ENCODE results near the gene PET100.

The PET100 gene

GRCh38 chr19:7618771-7619510 lies 10.7 kb upstream of the PET100 start:
- Histone ChIP-seq H3K4me1 (no peaks in the 10 kb centered on the region), H3K36me3 (replicated peaks) (peaks cover 41% of the 10 kb centered on the region), H3K9me3 (no peaks in the 10 kb centered on the region), H3K4me3 (no peak overlapping the region), H3K27me3 (ENCODE audit: low read depth) (no peaks in the 10 kb centered on the region)
- in situ Hi-C loops (cut with MboI; ENCODE audit: low sequenced_read_pairs) = no loop called here
- no peak for DNase-seq (ENCODE audit: low spot score in 2 of 2)

DNA sequence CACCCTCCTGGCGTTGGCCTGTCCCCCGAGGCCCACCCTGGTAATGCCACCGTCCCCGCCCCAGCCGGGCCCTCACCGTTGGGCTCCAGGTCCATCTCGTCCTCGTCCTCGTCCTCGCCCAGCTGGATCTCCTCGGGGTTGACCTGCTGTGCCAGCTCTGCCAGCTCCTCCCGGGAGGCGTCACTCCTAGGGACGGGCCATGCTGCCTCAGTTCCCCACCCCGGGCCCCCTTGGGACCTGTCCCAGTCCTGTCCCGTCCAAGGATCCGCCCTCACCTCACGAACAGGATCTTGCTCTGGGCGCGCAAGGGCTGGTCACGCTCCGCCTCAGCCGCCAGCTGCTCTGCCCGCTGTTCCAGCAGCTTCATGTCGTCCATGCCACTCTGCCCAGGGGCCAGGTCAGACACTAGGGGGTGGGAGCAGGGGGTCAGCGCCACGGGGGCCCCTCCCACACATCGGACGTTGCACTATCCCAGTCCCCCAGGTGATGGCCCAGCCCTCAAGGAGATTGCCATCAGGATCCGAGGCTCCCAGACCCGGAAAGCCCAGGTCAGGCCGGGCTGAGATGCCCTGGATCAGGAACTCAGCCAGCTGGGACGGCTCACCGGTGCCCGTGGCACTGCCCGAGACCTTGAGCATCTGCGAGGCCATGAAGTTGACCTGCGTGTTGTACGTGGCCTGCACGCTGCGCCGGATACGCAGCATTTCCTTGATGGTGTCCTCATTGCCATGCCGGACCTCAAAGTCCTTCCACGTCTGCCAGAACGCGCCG lies 9.7 kb upstream of the PET100 start:
- Histone ChIP-seq H3K27me3 (ENCODE audit: low read depth) (no peaks in the 10 kb centered on the region), H3K9me3 (no peaks in the 10 kb centered on the region), H3K4me1 (no peaks in the 10 kb centered on the region), H3K36me3 (replicated peaks) (peaks cover 41% of the 10 kb centered on the region), H3K4me3 (no peak overlapping the region)
- no peak for DNase-seq (ENCODE audit: low spot score in 2 of 2)
- in situ Hi-C loops (cut with MboI; ENCODE audit: low sequenced_read_pairs) = no loop called here

DNA sequence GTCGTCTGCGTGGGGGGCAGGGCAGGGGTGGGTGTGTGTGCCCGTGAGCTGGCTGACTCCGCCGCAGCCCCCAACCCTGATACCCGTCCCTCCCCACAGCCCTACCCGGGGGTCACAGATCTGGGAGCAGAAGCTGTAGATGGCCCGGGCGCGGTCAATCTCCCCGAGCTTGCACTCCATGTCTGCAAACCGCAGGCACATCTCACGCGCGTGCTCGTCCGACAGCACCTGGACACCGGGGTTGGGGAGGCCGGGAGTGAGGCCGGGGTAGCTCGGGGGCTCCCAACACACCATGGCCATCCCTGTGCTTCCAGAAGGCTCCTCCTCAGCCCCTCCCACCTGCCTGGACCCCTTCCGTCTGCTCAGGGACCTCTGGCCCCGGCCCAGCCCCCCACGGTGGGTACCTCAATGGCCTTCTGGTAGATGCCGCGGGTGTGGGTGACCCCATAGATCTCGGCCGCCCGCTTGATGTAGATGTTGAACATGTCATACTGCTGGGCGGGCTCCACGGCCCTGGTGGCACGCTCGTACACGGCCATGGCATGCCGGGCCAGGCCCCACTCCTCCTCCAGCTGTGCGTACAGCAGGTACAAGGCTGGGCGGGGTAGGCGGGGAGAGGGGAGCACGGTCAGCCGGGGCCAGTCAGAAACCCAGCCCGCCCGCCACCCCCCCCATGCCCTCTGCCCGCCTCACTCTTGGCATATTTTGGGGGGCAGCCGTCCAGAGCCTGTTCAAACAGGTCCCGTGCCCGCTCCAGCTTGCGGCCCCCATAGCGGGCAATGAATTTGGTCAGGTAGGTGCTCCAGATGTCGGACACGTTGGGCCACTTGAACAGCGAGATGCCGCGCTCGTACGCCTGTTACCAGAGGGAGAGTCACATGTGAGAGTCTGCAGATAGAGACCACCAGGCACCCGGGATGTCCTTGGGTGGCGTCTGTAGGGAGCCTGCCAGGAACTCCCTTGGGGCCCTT lies 8.9 kb upstream of the PET100 start:
- no peak overlapping the region for H3K4me3 ChIP-seq

DNA sequence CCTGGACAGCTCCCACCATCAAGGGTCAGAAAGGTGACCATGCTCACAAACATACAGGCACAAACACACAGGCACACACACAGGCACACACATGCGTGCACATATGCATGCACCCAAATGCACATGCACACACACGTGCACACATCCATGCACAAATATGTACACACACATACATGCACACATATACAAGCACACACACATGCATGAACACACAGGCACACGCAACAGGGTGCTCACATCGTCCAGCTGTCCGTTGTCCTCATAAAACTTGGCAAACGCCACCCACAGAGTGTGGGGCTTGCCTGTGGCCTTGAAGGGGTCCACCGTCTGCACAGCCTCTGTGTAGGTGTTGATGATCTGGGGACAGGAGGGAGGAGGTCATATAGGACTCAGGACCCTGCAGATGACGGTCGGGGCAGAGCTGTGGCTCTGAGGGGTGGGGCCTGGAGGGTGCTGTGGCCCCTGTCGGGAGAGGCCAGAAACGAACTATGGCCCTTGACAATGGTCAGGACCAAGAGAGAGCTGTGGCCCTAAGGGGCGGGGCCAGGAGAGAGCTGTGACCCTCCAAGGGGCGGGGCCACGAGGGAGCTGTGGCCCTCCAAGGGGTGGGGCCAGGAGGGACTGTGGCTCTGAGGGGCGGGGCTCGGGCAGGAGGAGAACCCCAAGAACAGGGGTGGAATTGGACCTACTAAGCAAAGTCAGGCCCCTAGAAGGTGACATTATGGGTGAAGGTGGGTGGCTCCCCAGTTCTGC lies 6.5 kb upstream of the PET100 start:
- H3K9me3 ChIP-seq = no peaks in the 10 kb centered on the region
- in situ Hi-C loops (cut with MboI; ENCODE audit: low sequenced_read_pairs) = no loop called here
- H3K4me1 ChIP-seq = 0 out of 2 replicates have a peak, but pooled peaks cover under 1% of the 10 kb centered on the region
- DNase-seq (ENCODE audit: low spot score in 2 of 2) = peak in 1 of 2 experiments; percentile 42
- H3K27me3 ChIP-seq (ENCODE audit: low read depth) = no peaks in the 10 kb centered on the region
- H3K4me3 ChIP-seq = no peak overlapping the region
- H3K36me3 ChIP-seq (replicated peaks) = peaks cover 47% of the 10 kb centered on the region

More for the DNA sequence above, 8.9 kb upstream of the PET100 start:
- H3K36me3 ChIP-seq (replicated peaks) = peaks cover 41% of the 10 kb centered on the region
- H3K4me1 ChIP-seq = no peaks in the 10 kb centered on the region
- H3K9me3 ChIP-seq = no peaks in the 10 kb centered on the region
- in situ Hi-C loops (cut with MboI; ENCODE audit: low sequenced_read_pairs) = no loop called here
- H3K27me3 ChIP-seq (ENCODE audit: low read depth) = no peaks in the 10 kb centered on the region
- DNase-seq (ENCODE audit: low spot score in 2 of 2) = no peak

DNA sequence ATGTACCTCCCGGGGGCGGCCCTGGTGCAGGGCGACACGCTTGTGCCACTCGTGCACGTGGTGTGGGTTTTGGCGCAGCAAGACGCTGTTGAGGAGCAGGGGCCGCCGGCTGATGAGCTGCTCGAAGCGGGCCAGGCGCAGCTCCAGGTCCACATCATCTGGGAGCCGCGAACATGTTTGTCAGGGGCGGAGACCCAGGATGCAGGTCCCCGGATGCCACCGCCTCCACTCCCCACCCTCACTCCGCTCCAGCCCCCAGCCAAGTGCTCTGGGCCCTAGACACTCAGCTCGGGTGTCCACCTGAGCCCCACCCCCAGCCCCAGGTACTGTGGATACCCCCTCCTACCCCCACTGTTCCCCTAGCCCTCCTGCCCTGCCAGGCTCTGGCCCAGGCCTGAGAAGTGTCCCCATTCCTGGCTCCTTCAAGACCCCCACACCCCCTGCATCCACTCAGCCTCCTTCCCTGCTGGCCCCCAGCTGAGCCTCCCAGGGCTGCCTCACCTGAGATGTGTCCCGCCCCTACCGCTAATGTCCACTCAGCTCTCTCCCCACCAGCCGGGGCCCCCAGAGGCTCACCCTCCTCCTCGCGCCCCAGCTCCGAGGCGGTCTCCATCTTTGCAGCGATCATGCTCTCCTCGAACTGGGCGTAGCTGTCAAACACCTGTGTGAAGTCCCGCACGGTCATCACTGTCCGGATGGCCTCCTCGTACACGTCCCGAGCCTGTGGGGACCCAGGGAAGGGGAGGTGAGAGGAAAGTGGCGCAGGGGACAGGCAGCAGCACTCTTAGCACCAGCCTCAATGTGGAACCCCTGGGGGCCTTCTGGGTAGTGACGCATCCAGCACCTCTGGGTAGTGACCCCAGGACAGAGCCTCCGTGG lies 5.6 kb upstream of the PET100 start:
- Histone ChIP-seq H3K36me3 (replicated peaks) (peaks cover 43% of the 10 kb centered on the region), H3K9me3 (no peaks in the 10 kb centered on the region)

DNA sequence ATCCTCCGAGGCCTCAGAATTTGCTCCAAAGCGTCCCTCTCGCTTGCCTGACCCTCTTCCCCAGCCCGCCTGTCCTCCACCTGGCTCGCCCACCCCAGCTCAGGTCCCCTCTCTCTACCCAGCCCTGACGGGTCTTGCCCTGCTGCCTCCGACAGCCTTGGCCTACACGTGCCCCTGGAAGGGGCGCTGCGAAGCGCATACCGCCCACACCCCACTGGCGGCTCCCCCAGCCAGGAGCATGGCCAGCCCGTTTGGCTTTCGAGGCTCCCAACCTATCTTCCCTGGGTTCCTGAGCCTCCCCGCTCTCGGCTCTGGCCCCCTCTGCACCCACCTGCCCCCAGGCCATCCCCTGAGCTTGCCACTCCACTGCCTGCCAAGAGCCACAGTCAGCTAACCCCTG lies 4.8 kb upstream of the PET100 start:
- no peaks in the 10 kb centered on the region for H3K27me3 ChIP-seq (ENCODE audit: low read depth)
- in situ Hi-C loops (cut with MboI; ENCODE audit: low sequenced_read_pairs) = no loop called here
- H3K4me3 ChIP-seq = no peak overlapping the region
- H3K4me1 ChIP-seq = peaks cover 5% of the 10 kb centered on the region; the same call in 1 of the 2 replicates
- H3K36me3 ChIP-seq (replicated peaks) = peaks cover 38% of the 10 kb centered on the region
- no peak for DNase-seq (ENCODE audit: low spot score in 2 of 2)
- H3K9me3 ChIP-seq = no peaks in the 10 kb centered on the region

More for the DNA sequence above, 5.6 kb upstream of the PET100 start:
- Histone ChIP-seq H3K27me3 (ENCODE audit: low read depth) (no peaks in the 10 kb centered on the region), H3K4me3 (no peak overlapping the region), H3K4me1 (peaks cover 5% of the 10 kb centered on the region; the same call in 1 of the 2 replicates)
- DNase-seq (ENCODE audit: low spot score in 2 of 2) = no peak
- in situ Hi-C loops (cut with MboI; ENCODE audit: low sequenced_read_pairs) = no loop called here

- H3K4me1 ChIP-seq = peaks cover 11% of the 10 kb centered on the region
- peaks cover 29% of the 10 kb centered on the region for H3K36me3 ChIP-seq (replicated peaks)
- H3K9me3 ChIP-seq = no peaks in the 10 kb centered on the region
- in situ Hi-C loops (cut with MboI; ENCODE audit: low sequenced_read_pairs) = no loop called here
- no peaks in the 10 kb centered on the region for H3K27me3 ChIP-seq (ENCODE audit: low read depth)
- no peak overlapping the region for H3K4me3 ChIP-seq
- DNase-seq (ENCODE audit: low spot score in 2 of 2) = no peak
These were observed 3.7 kb upstream of the PET100 start for GRCh38 chr19:7625763-7626372.

- Histone ChIP-seq H3K4me1 (peaks cover 11% of the 10 kb centered on the region), H3K36me3 (replicated peaks) (peaks cover 24% of the 10 kb centered on the region), H3K27me3 (ENCODE audit: low read depth) (no peaks in the 10 kb centered on the region), H3K4me3 (no peak overlapping the region), H3K9me3 (no peaks in the 10 kb centered on the region)
- in situ Hi-C loops (cut with MboI; ENCODE audit: low sequenced_read_pairs) = no loop called here
- no peak for DNase-seq (ENCODE audit: low spot score in 2 of 2)
These were observed 2.4 kb upstream of the PET100 start for GRCh38 chr19:7627166-7627565.

- Histone ChIP-seq H3K9me3 (no peaks in the 10 kb centered on the region), H3K4me3 (peak overlapping the region; percentile 91), H3K27me3 (ENCODE audit: low read depth) (no peaks in the 10 kb centered on the region), H3K4me1 (peaks cover 11% of the 10 kb centered on the region), H3K36me3 (replicated peaks) (peaks cover 14% of the 10 kb centered on the region)
- in situ Hi-C loops (cut with MboI; ENCODE audit: low sequenced_read_pairs) = no loop called here
- no peak for DNase-seq (ENCODE audit: low spot score in 2 of 2)
These were observed 843 bp upstream of the PET100 start for GRCh38 chr19:7628589-7629311.

DNA sequence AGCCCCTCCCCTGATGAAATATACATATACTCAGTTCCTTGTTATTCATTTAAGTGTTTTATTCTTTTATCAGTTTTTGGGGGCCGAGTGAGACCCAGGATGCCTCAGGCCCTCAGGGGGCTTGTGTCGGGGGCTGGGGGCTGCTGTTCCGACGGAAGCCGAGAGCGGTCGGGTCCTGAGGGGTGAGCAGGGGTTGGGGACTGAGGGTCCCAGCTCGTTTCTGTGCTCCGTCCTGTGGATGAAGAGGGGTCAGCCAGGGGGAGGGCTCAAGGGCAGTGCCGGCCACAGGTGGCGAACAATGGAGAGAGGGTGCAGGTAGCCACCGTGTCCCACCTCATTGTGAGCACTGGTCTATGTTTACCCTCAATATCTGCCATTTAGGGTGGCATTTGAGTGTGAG lies 2.0 kb downstream of the PET100 start:
- H3K4me3 ChIP-seq = no peak overlapping the region
- no peaks in the 10 kb centered on the region for H3K27me3 ChIP-seq (ENCODE audit: low read depth)
- no peaks in the 10 kb centered on the region for H3K9me3 ChIP-seq
- no peak for DNase-seq (ENCODE audit: low spot score in 2 of 2)
- in situ Hi-C loops (cut with MboI; ENCODE audit: low sequenced_read_pairs) = no loop called here
- peaks cover 11% of the 10 kb centered on the region for H3K4me1 ChIP-seq
- H3K36me3 ChIP-seq (replicated peaks) = peaks cover 8% of the 10 kb centered on the region; the same call in 1 of the 2 replicates

- DNase-seq (ENCODE audit: low spot score in 2 of 2) = no peak
- Histone ChIP-seq H3K4me3 (no peak overlapping the region), H3K36me3 (replicated peaks) (no peaks in the 10 kb centered on the region), H3K27me3 (ENCODE audit: low read depth) (no peaks in the 10 kb centered on the region), H3K9me3 (no peaks in the 10 kb centered on the region), H3K4me1 (peaks cover 11% of the 10 kb centered on the region)
- in situ Hi-C loops (cut with MboI; ENCODE audit: low sequenced_read_pairs) = no loop called here
These were observed 3.0 kb downstream of the PET100 start for GRCh38 chr19:7632340-7633203.

Data from HAP-1 (cell line).